ENCODE results near the gene SZRD1.

Gene SZRD1

GRCh38 chr1:16397120-16397519 is 30.1 kb downstream of the SZRD1 start:
- no peak overlapping the region for H3K4me3 ChIP-seq (ENCODE audit: low read depth, low read length)
- TF ChIP-seq CTCF (IDR thresholded peaks at IDR 0.05; ENCODE audit: insufficient read depth, low read depth, low read length, missing control alignments): no peak
- DNase-seq (ENCODE audit: low read depth): no peak

DNA sequence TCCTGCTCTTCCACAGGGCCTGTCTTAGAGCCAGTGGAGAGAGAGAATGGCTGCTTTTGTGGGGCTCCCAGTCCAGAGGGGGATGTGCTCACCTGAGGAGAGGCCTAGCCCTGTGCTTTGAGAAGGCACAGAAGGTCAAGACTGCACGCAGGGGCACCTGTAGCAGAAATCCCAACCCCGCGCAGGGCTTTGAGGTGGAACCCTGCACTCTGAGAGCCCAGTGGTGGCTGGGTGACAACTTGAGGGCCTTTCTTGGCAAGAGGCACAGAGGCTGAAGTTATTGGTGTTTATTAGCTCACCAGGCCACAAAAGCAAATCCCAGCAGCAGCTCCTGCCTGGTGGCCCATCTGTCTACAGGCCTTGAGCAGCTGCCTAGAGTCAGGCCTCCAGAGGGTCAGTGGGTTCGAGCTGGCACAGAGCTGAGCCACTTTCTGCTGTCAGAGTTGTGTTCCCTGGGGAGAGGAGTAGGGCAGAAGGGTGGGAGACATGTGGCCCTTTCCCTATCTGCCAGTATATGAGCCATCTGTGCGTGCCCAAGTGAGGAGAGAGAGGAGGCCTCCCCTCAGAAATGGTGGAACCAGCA is 31.4 kb downstream of the SZRD1 start:
- TF ChIP-seq CTCF (IDR thresholded peaks at IDR 0.05; ENCODE audit: insufficient read depth, low read depth, low read length, missing control alignments): no peak
- DNase-seq (ENCODE audit: low read depth): no peak
- no peak overlapping the region for H3K4me3 ChIP-seq (ENCODE audit: low read depth, low read length)

DNA sequence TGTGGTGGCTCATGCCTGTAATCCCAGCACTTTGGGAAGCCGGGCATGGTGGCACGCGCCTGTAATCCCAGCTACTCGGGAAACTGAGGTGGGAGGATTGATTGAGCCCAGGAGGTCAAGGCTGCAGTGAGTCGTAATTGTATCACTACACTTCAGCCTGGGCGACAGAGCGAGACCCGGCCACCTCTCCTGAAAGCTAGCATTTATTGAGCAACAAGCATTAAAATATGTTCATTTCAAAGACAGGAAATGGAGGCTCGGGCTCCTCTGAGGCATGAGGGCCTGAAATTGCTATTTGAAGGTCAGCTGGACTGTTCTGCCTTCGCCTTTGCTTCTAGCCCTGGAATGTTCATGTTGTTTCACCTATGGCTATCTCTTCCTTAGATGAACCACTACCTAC is 35.7 kb downstream of the SZRD1 start:
- TF ChIP-seq CTCF (IDR thresholded peaks at IDR 0.05; ENCODE audit: insufficient read depth, low read depth, low read length, missing control alignments): no peak
- no peak overlapping the region for H3K4me3 ChIP-seq (ENCODE audit: low read depth, low read length)
- no peak for DNase-seq (ENCODE audit: low read depth)

- no peak overlapping the region for H3K4me3 ChIP-seq (ENCODE audit: low read depth, low read length)
- no peak for TF ChIP-seq CTCF (IDR thresholded peaks at IDR 0.05; ENCODE audit: insufficient read depth, low read depth, low read length, missing control alignments)
- DNase-seq (ENCODE audit: low read depth): no peak
Observed at GRCh38 chr1:16405441-16405840, 38.4 kb downstream of the SZRD1 start.

- no peak overlapping the region for H3K4me3 ChIP-seq (ENCODE audit: low read depth, low read length)
- no peak for TF ChIP-seq CTCF (IDR thresholded peaks at IDR 0.05; ENCODE audit: insufficient read depth, low read depth, low read length, missing control alignments)
Observed at GRCh38 chr1:16406868-16407267, 39.8 kb downstream of the SZRD1 start.

GRCh38 chr1:16409536-16410152 is 42.6 kb downstream of the SZRD1 start:
- no peak for TF ChIP-seq CTCF (IDR thresholded peaks at IDR 0.05; ENCODE audit: insufficient read depth, low read depth, low read length, missing control alignments)
- no peak overlapping the region for H3K4me3 ChIP-seq (ENCODE audit: low read depth, low read length)
- DNase-seq (ENCODE audit: low read depth): no peak

More at GRCh38 chr1:16406868-16407267, 39.8 kb downstream of the SZRD1 start:
- DNase-seq (ENCODE audit: low read depth): no peak

DNA sequence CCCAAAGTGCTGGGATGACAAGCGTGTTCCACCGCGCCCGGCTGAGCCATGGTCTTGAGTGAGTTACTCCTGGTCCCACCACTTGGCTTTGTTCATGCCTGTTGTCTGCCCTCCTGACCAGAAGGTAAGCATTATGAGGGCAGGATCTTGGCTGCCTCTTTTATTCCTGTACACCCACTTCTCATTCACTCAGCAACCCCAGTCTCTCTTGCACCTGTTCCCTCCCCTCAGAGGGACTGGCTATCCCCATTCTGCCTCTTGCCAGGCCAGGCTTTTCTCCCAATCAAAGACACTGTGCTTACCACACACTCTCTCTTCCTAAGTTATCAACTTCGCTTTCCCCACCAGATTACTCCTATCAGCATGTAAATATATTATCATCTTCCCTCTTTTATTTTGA is 43.8 kb downstream of the SZRD1 start:
- DNase-seq (ENCODE audit: low read depth): no peak
- TF ChIP-seq CTCF (IDR thresholded peaks at IDR 0.05; ENCODE audit: insufficient read depth, low read depth, low read length, missing control alignments): no peak
- no peak overlapping the region for H3K4me3 ChIP-seq (ENCODE audit: low read depth, low read length)
